NCI-H524 (cell line): ENCODE measurements around the gene CHD9.
A peak's percentile ranks its signal among the peaks of the same experiment; 100 is the strongest.
"Not testable (repeated sequence)": the region's sequence is repeated elsewhere in the genome, so short reads cannot be mapped to it uniquely, and the experiment has no call there.

ENCODE experiments used
- DNase-seq, 2 experiments: peaks; one replicate each; lab custom pipeline; 2025; lab: John Stamatoyannopoulos, UW

The CHD9 gene

GRCh38 chr16:53045341-53046220 lies 9.2 kb upstream of the CHD9 start:
- DNase-seq = peak in 1 of 2 experiments; percentile 58

DNA sequence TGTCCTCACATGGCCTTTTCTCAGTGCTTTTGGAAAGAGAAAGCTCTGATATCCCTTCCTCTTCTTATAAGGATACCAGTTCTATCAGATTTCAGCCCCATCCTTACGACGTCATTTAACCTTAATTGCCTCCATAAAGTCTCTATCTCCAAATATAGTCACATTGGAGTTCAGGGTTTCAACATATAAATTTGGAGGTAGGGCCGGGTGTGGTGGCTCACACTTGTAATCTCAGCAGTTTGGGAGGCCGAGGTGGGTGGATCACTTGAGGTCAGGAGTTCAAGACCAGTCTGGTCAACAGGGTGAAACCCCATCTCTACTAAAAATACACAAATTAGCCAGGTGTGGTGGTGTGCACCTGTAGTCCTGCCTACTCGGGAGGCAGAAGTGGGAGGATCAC lies 7.3 kb upstream of the CHD9 start:
- not testable (repeated sequence) for DNase-seq

- no peak for DNase-seq
Observed at GRCh38 chr16:53048139-53048915, 6.5 kb upstream of the CHD9 start.

GRCh38 chr16:53051255-53051654 lies 3.5 kb upstream of the CHD9 start:
- DNase-seq = not testable (repeated sequence)

- peak; percentile 13 to 39 for DNase-seq
Observed at GRCh38 chr16:53052519-53053501, 2.0 kb upstream of the CHD9 start, which contains the start of gene CHD9NB. CHD9NB (minus strand) TSS chr16:53052897; CDS start chr16:53044158, 8,739 bp downstream.

GRCh38 chr16:53053967-53054669 lies 673 bp upstream of the CHD9 start:
- DNase-seq = peak in 1 of 2 experiments; percentile 37

DNA sequence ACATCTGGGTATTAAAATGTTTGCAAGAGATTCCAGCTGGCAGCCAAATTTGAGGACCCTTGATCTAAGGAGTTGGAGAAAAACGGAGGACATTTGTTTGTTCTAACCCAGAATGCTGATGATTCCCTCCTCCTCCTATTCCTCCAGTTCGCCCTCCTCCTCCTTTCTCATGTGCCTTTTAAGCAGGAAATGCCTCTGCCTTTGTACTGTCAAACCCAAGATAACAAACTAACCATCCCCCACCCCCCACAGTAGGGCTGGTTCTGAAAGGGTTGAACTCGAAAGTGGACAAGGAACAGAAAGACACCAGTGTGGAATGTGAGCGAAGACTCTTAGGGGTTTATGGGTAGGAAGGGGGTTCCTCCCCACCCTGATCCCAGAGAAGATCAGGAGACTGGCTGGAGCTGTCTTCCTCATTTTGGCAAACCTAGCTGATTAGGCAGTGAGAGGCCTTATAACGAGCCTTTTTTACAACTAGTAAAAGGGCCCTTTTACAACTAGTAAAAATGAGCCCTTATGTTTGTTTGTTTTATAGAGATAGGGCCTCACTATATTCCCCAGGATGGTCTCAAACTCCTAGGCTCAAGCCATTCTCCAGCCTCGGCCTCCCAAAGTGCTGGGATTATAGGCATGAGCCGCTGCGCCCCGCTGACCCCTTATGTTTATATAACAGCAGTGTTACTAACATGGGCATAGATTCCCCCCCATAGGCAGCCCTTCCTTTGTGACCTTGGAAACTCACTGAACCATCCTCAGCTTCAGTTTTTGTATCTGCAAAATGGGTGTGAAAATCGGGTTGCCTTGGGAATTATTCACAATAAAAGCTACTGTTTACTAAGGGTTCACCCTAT lies 975 bp downstream of the CHD9 start:
- peak in 1 of 2 experiments; percentile 91 for DNase-seq

- no peak for DNase-seq
Observed at GRCh38 chr16:53056392-53056881, 1.6 kb downstream of the CHD9 start.

DNA sequence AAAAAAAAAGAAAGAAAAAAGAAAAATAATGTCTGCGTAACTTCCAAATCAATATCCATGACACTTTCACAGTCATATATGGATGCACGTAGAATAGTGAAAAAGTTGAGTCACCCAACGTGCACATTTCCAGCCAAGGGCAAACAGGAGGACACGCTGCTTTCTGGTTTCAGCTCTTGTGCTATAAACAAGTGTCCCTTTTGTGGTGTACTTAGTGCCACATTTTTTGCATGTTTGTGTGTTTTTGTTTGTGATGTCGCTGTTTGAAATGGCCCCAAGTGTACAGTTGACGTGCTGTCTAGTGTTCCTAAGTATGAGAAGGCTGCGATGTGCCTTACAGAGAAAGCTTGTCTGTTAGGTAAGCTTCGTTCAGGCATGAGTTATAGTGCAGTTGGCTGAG lies 2.9 kb downstream of the CHD9 start:
- DNase-seq = no peak

DNA sequence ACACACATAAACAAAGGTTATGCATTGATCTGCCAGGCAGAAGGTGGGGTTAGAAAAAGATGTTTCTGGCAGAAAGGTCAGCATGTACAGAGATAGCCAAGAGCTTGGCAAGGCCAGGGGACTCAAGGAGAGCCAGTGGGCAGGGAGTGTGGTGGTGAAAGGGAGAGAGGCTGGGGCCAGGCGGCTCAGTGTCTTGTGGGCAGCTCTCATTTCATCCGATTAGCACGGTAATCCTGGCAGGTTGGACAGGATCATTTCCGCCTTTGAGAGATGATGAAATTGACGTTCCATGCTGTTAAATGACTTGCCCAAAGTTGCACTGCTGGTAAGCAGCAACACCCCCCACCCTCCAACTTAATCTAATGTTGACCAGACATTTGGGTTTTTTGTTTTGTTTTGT lies 3.6 kb downstream of the CHD9 start:
- peak; percentile 48 to 75 for DNase-seq

DNA sequence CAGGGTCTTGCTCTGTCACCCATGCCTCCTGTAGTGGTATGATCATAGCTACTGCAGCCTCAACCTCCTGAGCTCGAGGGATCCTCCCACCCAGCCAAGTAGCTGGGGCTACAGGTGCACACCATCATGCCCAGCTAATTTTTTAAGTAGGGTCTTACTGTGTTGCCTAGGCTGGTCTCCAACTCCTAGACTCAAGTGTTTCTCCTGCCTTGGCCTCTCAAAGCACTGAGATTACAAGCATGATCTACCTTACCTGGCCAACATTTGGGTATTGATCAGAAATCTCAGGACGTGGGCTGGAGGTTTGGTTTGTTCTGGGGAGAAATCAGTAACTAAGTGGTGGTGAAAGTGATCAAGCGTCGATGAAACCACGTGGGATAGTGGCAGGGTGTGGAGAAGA lies 4.1 kb downstream of the CHD9 start:
- DNase-seq = no peak

GRCh38 chr16:53059672-53060071 lies 4.9 kb downstream of the CHD9 start:
- no peak for DNase-seq

GRCh38 chr16:53061256-53061655 lies 6.5 kb downstream of the CHD9 start:
- DNase-seq = no peak

DNA sequence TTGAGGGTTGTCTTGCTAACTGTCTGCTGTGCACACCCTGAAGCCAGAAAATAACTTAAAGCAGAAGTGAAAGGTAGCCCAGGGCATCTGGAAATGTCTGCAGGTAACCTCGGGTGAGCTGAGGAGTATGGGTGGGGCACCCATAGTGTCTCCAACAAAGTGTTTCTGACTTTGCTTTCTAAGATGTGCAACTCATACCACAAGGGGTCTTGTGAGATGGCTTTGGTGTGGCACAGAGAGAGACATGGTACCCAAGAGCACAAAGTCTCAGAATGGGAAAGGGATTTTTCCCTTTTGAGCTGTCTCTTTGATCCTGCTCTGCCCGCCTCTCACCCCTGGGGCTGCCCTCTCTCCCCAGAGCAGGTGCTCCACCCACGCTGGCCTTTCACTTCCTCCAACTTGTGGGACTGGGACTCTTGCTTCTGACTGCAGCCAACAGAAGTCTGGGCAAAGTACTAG lies 6.9 kb downstream of the CHD9 start:
- DNase-seq = no peak

- DNase-seq = no peak
Observed at GRCh38 chr16:53064081-53064578, 9.3 kb downstream of the CHD9 start.

GRCh38 chr16:53065461-53066061 lies 10.8 kb downstream of the CHD9 start:
- no peak for DNase-seq

GRCh38 chr16:53067675-53068074 lies 12.9 kb downstream of the CHD9 start:
- DNase-seq = no peak

GRCh38 chr16:53068423-53068833 lies 13.6 kb downstream of the CHD9 start:
- no peak for DNase-seq

DNA sequence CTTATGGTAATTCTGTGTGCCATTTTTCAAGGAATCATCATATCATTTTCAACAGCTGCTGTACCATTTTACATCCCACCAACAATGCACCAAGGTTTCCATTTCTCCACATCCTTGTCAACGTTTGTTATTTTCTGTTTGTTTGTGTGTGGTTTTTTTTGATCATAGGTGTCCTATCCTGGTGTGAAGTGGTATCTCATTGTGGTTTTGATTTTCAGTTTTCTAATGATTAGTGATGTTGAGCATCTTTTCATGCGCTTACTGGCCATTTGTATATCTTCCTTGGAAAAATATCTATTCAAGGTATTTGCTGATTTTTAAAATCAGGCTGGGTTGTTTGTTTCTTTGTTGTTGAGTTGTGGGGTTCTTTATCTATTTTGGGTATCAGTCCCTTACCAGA lies 15.0 kb downstream of the CHD9 start:
- DNase-seq = no peak
